ENCODE results near the gene LAMC2. TPM values are rescaled to one million over a fixed set of nuclear protein-coding genes. Genes with fewer than 3 reads are reported as not detected.

LAMC2 gene
- total RNA-seq, 1 donor from 2014 or later = 4.5 TPM

GRCh38 chr1:183234660-183235476, 48.8 kb downstream of the LAMC2 start:
- Mint-ChIP-seq H3K27ac (peak overlapping the region; percentile 28), H3K36me3 (ENCODE audit: insufficient read depth) (no peaks in the 10 kb centered on the region), H3K4me3 (ENCODE audit: low read depth) (peak overlapping the region; percentile 59), H3K4me1 (ENCODE audit: low read depth) (peaks cover 14% of the 10 kb centered on the region), H3K9me3 (ENCODE audit: low read depth) (no peaks in the 10 kb centered on the region), H3K27me3 (peaks cover 4% of the 10 kb centered on the region)
- no peak for DNase-seq (ENCODE audit: low spot score, unreplicated experiment)
- TF ChIP-seq, protein P1, sequence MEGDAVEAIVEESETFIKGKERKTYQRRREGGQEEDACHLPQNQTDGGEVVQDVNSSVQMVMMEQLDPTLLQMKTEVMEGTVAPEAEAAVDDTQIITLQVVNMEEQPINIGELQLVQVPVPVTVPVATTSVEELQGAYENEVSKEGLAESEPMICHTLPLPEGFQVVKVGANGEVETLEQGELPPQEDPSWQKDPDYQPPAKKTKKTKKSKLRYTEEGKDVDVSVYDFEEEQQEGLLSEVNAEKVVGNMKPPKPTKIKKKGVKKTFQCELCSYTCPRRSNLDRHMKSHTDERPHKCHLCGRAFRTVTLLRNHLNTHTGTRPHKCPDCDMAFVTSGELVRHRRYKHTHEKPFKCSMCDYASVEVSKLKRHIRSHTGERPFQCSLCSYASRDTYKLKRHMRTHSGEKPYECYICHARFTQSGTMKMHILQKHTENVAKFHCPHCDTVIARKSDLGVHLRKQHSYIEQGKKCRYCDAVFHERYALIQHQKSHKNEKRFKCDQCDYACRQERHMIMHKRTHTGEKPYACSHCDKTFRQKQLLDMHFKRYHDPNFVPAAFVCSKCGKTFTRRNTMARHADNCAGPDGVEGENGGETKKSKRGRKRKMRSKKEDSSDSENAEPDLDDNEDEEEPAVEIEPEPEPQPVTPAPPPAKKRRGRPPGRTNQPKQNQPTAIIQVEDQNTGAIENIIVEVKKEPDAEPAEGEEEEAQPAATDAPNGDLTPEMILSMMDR (IDR thresholded peaks at IDR 0.05; ENCODE audit: unreplicated experiment) = peak; percentile 82

- Mint-ChIP-seq H3K36me3 (ENCODE audit: insufficient read depth) (no peaks in the 10 kb centered on the region), H3K27ac (peak overlapping the region; percentile 28), H3K27me3 (peaks cover 4% of the 10 kb centered on the region), H3K4me1 (ENCODE audit: low read depth) (peaks cover 14% of the 10 kb centered on the region), H3K9me3 (ENCODE audit: low read depth) (no peaks in the 10 kb centered on the region), H3K4me3 (ENCODE audit: low read depth) (no peak overlapping the region)
- TF ChIP-seq, protein P1 (IDR thresholded peaks at IDR 0.05; ENCODE audit: unreplicated experiment) = no peak
- no peak for DNase-seq (ENCODE audit: low spot score, unreplicated experiment)
Measured at GRCh38 chr1:183235503-183235902, 49.4 kb downstream of the LAMC2 start.

DNA sequence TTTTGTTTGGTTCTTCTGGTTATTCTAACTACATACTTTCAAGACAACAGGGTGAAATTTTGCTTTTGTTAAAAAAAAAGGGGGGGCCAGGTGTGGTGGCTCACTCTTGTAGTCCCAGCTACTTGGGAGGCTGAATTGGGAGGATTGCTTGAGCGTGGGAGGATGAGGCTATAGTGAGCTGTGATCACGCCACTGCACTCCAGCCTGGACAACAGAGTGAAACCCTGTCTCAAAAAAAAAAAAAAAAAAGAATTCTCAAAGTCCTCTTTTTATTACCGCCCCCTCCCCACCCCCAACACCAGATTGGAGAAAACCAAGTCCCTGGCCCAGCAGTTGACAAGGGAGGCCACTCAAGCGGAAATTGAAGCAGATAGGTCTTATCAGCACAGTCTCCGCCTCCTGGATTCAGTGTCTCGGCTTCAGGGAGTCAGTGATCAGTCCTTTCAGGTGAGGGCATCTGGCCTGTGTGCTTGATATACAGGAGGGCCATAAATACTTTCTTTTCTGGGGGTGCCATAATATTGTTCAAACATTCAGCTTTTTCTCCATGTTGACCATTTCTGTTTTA, 50.2 kb downstream of the LAMC2 start:
- DNase-seq (ENCODE audit: low spot score, unreplicated experiment) = no peak
- Mint-ChIP-seq H3K36me3 (ENCODE audit: insufficient read depth) (no peaks in the 10 kb centered on the region), H3K4me1 (ENCODE audit: low read depth) (peaks cover 12% of the 10 kb centered on the region), H3K27ac (no peak overlapping the region), H3K9me3 (ENCODE audit: low read depth) (no peaks in the 10 kb centered on the region), H3K27me3 (peaks cover 4% of the 10 kb centered on the region), H3K4me3 (ENCODE audit: low read depth) (no peak overlapping the region)
- TF ChIP-seq, protein P1 (IDR thresholded peaks at IDR 0.05; ENCODE audit: unreplicated experiment) = no peak

DNA sequence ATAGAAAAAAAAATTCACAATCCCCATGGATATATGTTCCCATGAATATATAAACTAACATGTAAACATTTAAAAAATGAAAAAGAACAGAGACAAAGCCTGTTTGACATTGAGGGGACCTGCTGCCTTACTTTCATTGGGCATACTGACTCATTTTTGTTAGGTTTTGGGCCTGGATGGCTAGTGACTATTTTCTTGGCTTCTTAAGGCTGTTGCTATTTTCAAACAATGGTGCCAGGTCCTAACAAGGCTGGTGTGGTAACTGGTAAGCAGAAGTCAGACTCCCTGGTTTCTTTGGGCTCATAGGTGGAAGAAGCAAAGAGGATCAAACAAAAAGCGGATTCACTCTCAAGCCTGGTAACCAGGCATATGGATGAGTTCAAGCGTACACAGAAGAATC, 51.0 kb downstream of the LAMC2 start:
- no peaks in the 10 kb centered on the region for H3K9me3 Mint-ChIP-seq (ENCODE audit: low read depth)
- H3K4me1 Mint-ChIP-seq (ENCODE audit: low read depth) = peaks cover 12% of the 10 kb centered on the region
- H3K27me3 Mint-ChIP-seq = peaks cover 4% of the 10 kb centered on the region
- no peak overlapping the region for H3K4me3 Mint-ChIP-seq (ENCODE audit: low read depth)
- TF ChIP-seq, protein P1 (IDR thresholded peaks at IDR 0.05; ENCODE audit: unreplicated experiment) = no peak
- H3K27ac Mint-ChIP-seq = no peak overlapping the region
- no peak for DNase-seq (ENCODE audit: low spot score, unreplicated experiment)
- H3K36me3 Mint-ChIP-seq (ENCODE audit: insufficient read depth) = no peaks in the 10 kb centered on the region

DNA sequence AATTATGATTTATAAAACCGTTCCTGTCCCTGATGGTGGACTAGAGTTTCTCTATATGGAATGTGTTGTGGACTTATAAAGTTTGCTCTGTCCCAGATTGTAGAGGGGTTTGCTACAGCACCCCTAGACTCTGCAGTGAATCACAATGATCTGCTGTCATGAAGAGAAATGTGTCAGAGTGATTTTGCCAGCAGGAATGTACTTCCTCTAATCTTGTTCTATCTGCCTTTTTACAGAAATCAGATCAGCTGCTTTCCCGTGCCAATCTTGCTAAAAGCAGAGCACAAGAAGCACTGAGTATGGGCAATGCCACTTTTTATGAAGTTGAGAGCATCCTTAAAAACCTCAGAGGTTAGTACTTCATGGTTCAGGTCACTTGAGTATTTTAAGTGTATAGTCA, 52.0 kb downstream of the LAMC2 start:
- no peaks in the 10 kb centered on the region for H3K36me3 Mint-ChIP-seq (ENCODE audit: insufficient read depth)
- H3K4me3 Mint-ChIP-seq (ENCODE audit: low read depth) = no peak overlapping the region
- H3K27me3 Mint-ChIP-seq = peaks cover 4% of the 10 kb centered on the region
- no peak for DNase-seq (ENCODE audit: low spot score, unreplicated experiment)
- peaks cover 9% of the 10 kb centered on the region for H3K4me1 Mint-ChIP-seq (ENCODE audit: low read depth)
- H3K9me3 Mint-ChIP-seq (ENCODE audit: low read depth) = no peaks in the 10 kb centered on the region
- TF ChIP-seq, protein P1 (IDR thresholded peaks at IDR 0.05; ENCODE audit: unreplicated experiment) = no peak
- no peak overlapping the region for H3K27ac Mint-ChIP-seq
